ENCODE measurements around the gene FOXO1. TPM values are rescaled to one million over a fixed set of nuclear protein-coding genes. Genes with fewer than 3 reads are reported as not detected.
"Not testable (repeated sequence)": the region's sequence is repeated elsewhere in the genome, so short reads cannot be mapped to it uniquely, and the experiment has no call there.

FOXO1 gene
- total RNA-seq, 1 donor from 2014 or later, result 8.9 TPM

DNA sequence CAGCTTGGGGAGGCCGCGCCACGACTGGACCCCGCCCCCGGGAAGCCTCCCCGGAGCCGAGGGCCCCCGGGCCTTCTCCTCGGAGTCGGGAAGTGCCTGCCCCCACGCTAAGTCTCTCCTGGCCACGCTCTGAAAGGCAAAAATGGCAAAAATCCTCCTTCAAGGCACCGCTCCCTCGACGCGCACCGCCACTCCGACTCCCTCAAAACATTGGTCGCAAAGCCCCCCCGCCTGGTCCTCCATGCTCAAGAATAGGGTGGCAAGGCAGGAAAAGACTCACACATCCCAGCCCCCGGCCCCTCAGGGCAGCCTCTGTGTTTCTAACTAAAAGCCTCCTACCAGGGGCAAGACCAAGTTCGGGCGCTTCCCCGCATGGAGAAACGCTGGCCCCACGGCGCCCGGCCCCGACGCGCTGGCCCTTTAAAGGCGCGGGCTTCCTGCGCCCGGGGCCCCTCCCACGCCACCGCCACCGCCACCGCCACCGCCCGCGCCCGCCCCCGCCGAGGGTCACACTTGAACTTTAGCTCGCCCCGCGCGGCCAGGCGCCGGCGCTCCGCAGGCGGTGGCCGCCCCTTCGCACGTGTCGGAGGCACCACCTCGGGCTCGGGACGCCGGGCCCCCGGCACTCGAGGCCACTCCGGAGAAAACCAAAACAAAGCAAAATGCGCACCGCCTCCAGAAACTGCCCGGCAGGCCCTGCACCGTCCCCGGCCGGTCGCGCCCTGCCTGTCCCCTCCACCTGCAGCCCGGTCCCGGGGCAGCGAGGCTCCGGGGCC lies 1.9 kb downstream of the FOXO1 start:
- Mint-ChIP-seq H3K27ac (ENCODE audit: unreplicated experiment) (no peak overlapping the region), H3K9me3 (no peaks in the 10 kb centered on the region), H3K4me3 (peak overlapping the region; percentile 93), H3K36me3 (ENCODE audit: low read depth) (no peaks in the 10 kb centered on the region), H3K27me3 (ENCODE audit: low read depth) (peaks cover 44% of the 10 kb centered on the region), H3K4me1 (peaks cover 34% of the 10 kb centered on the region)
- peak; percentile 34 for DNase-seq (ENCODE audit: low read depth, low spot score)
- TF ChIP-seq, protein P1, sequence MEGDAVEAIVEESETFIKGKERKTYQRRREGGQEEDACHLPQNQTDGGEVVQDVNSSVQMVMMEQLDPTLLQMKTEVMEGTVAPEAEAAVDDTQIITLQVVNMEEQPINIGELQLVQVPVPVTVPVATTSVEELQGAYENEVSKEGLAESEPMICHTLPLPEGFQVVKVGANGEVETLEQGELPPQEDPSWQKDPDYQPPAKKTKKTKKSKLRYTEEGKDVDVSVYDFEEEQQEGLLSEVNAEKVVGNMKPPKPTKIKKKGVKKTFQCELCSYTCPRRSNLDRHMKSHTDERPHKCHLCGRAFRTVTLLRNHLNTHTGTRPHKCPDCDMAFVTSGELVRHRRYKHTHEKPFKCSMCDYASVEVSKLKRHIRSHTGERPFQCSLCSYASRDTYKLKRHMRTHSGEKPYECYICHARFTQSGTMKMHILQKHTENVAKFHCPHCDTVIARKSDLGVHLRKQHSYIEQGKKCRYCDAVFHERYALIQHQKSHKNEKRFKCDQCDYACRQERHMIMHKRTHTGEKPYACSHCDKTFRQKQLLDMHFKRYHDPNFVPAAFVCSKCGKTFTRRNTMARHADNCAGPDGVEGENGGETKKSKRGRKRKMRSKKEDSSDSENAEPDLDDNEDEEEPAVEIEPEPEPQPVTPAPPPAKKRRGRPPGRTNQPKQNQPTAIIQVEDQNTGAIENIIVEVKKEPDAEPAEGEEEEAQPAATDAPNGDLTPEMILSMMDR (conservative IDR thresholded peaks at IDR 0.05), result no peak

DNA sequence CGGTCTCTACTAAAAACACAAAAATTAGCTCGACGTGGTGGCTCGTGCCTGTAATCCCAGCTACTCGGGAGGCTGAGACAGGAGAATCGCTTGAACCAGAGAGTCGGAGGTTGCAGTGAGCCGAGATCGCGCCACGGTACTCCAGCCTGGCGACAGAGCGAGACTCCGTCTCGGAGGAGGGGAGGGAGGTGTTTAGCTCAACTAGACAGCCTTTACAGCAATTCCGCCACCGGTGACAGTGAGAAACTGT lies 2.4 kb downstream of the FOXO1 start:
- Mint-ChIP-seq H3K4me1 (peaks cover 34% of the 10 kb centered on the region), H3K4me3 (peak overlapping the region; percentile 93), H3K27me3 (ENCODE audit: low read depth) (peaks cover 44% of the 10 kb centered on the region)
- H3K36me3 Mint-ChIP-seq (ENCODE audit: low read depth); H3K27ac Mint-ChIP-seq (ENCODE audit: unreplicated experiment); H3K9me3 Mint-ChIP-seq: not testable (repeated sequence)
- DNase-seq (ENCODE audit: low read depth, low spot score), result peak; percentile 16

DNA sequence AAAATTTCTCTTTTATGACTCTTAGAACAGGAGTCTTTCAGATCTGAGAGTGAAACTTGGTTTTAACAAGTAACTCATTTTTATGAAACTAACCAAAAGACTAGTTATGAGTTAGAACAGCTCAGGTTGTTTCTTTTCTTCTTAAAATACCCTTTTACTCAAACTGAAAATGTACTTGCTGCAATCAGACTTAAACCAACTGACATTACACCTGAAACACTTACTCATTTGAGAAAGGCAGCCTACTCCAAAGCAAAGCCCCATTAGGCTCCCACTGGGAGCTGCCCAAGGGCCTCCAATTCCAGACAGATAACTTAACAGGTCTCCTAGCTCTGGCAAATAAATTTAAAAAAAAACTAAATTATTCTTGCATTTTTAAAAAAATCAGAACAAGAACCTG lies 3.6 kb downstream of the FOXO1 start:
- Mint-ChIP-seq H3K27ac (ENCODE audit: unreplicated experiment) (no peak overlapping the region), H3K4me1 (peaks cover 28% of the 10 kb centered on the region), H3K9me3 (peaks cover 2% of the 10 kb centered on the region), H3K36me3 (ENCODE audit: low read depth) (peaks cover 5% of the 10 kb centered on the region), H3K4me3 (peak overlapping the region; percentile 93), H3K27me3 (ENCODE audit: low read depth) (peaks cover 39% of the 10 kb centered on the region)
- DNase-seq (ENCODE audit: low read depth, low spot score), result no peak
- TF ChIP-seq, protein P1 (conservative IDR thresholded peaks at IDR 0.05), result no peak

DNA sequence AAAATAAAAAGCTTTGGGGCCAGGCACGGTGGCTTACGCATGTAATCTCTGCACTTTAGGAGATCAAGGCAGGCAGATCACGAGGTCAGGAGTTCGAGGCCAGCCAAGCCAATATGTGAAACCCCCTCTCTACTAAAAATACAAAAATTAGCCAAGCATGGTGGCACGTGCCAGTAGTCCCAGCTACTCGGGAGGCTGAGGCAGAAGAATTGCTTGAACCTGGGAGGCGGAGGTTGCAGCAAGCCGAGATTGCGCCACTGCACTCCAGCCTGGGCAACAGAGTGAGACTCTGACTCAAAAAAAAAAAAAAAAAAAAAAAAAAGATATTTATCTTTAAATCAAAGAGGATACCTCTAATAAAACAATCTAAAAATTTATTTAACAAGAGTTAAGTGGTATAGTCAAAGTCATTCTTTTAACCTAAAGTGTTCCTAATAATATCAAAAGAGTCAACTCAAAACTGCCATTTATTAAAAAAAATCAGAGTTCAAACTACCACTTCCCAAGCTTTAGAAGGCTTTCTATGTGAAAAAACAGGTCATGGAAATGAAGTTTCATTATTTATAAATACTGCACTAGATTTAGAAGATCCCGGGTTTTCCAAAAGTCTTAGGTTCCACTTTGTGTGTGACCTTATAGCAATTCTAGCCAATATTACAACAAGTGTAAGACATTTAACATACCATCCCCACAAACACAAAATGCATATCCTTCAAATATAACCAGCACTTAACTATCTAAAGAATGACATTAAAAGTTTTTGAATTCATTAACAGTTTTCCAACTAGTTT lies 4.4 kb downstream of the FOXO1 start:
- H3K4me1 Mint-ChIP-seq, result peaks cover 21% of the 10 kb centered on the region
- TF ChIP-seq, protein P1 (conservative IDR thresholded peaks at IDR 0.05), result no peak
- DNase-seq (ENCODE audit: low read depth, low spot score), result no peak
- no peak overlapping the region for H3K27ac Mint-ChIP-seq (ENCODE audit: unreplicated experiment)
- H3K27me3 Mint-ChIP-seq (ENCODE audit: low read depth), result peaks cover 32% of the 10 kb centered on the region
- peaks cover 6% of the 10 kb centered on the region for H3K9me3 Mint-ChIP-seq
- peak overlapping the region; percentile 36 for H3K4me3 Mint-ChIP-seq
- H3K36me3 Mint-ChIP-seq (ENCODE audit: low read depth), result peaks cover 9% of the 10 kb centered on the region

DNA sequence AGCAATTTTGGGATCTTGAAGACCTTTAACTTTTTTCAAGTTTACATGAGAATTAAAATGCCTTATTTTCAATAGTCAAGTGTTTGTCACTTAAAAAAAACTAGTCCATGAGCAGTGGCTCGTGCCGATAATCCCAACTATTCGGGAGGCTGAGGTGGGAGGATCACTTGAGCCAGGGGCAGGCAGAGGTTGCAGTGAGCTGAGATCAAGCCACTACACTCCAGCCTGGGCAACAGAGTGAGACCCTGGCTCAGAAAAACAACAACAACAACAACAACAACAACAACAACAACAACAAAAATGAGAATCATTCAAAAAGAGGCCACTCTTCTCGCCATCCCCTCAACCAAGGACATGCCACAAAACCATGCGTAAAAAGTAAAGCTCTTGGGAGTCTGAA lies 5.7 kb downstream of the FOXO1 start:
- Mint-ChIP-seq H3K27me3 (ENCODE audit: low read depth) (peaks cover 30% of the 10 kb centered on the region), H3K4me1 (peaks cover 21% of the 10 kb centered on the region), H3K36me3 (ENCODE audit: low read depth) (peaks cover 9% of the 10 kb centered on the region), H3K4me3 (peak overlapping the region; percentile 38), H3K27ac (ENCODE audit: unreplicated experiment) (no peak overlapping the region), H3K9me3 (peaks cover 6% of the 10 kb centered on the region)
- DNase-seq (ENCODE audit: low read depth, low spot score), result no peak
- TF ChIP-seq, protein P1 (conservative IDR thresholded peaks at IDR 0.05), result no peak

DNA sequence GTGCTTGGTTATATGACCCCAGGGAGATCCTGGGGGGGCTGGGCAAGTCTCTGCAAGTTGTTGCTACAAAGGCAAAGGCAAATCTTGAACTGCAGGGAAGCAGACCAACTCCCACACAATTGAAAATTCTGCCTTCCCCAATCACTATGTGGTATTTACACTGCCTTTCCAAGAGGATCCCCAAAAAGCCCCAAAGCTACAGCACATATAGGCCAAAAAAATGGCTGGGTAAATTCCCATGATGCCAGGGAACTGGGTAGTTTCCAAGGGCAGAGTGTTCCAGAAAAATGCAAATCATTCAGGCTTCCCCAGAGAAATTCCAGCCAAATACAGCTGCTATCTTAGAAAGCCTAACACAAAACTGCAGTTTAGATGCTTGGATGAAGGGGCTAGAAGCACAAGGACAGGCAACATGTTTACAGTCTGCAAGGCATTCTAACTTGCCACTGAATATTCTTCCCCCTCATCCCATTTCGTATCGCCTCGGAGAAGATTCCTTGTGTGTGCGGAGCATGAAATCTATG lies 6.2 kb downstream of the FOXO1 start:
- H3K4me1 Mint-ChIP-seq, result peaks cover 21% of the 10 kb centered on the region
- no peak overlapping the region for H3K27ac Mint-ChIP-seq (ENCODE audit: unreplicated experiment)
- TF ChIP-seq, protein P1 (conservative IDR thresholded peaks at IDR 0.05), result no peak
- no peak for DNase-seq (ENCODE audit: low read depth, low spot score)
- peaks cover 9% of the 10 kb centered on the region for H3K36me3 Mint-ChIP-seq (ENCODE audit: low read depth)
- H3K9me3 Mint-ChIP-seq, result peaks cover 6% of the 10 kb centered on the region
- peaks cover 26% of the 10 kb centered on the region for H3K27me3 Mint-ChIP-seq (ENCODE audit: low read depth)
- H3K4me3 Mint-ChIP-seq, result no peak overlapping the region

Data from neural crest cell (in vitro differentiated cells).